Fibroblast of pulmonary artery (primary cell): Measurements from ENCODE around the gene DDX1.

Experiments
- DNase-seq: peaks from one replicate; pipeline ENCODE4 v3.0.0-alpha.2; 2010; ENCODE audit warnings: low read depth
- H3K4me3 ChIP-seq: replicated peaks from 2 replicates; pipeline ENCODE4 v1.5.1; 2011; ENCODE audit warnings: low read depth, mild to moderate bottlenecking, control low read depth, low read length, moderate library complexity
- TF ChIP-seq, protein P1 (sequence below): IDR thresholded peaks from 2 replicates; pipeline ENCODE4 v1.5.1; 2011; ENCODE audit warnings: mild to moderate bottlenecking, control low read depth, low read length, inconsistent platforms; ENCODE audit errors: missing control alignments

Gene DDX1

GRCh38 chr2:15664273-15665066, 72.8 kb downstream of the DDX1 start:
- no peak for DNase-seq
- no peak overlapping the region for H3K4me3 ChIP-seq
- TF ChIP-seq, protein P1, sequence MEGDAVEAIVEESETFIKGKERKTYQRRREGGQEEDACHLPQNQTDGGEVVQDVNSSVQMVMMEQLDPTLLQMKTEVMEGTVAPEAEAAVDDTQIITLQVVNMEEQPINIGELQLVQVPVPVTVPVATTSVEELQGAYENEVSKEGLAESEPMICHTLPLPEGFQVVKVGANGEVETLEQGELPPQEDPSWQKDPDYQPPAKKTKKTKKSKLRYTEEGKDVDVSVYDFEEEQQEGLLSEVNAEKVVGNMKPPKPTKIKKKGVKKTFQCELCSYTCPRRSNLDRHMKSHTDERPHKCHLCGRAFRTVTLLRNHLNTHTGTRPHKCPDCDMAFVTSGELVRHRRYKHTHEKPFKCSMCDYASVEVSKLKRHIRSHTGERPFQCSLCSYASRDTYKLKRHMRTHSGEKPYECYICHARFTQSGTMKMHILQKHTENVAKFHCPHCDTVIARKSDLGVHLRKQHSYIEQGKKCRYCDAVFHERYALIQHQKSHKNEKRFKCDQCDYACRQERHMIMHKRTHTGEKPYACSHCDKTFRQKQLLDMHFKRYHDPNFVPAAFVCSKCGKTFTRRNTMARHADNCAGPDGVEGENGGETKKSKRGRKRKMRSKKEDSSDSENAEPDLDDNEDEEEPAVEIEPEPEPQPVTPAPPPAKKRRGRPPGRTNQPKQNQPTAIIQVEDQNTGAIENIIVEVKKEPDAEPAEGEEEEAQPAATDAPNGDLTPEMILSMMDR: no peak

- no peak overlapping the region for H3K4me3 ChIP-seq
- TF ChIP-seq, protein P1: no peak
- DNase-seq: no peak
Measured at GRCh38 chr2:15665067-15665942, 73.6 kb downstream of the DDX1 start.

- no peak for DNase-seq
- TF ChIP-seq, protein P1: no peak
- no peak overlapping the region for H3K4me3 ChIP-seq
Measured at GRCh38 chr2:15665943-15666460, 74.3 kb downstream of the DDX1 start.

GRCh38 chr2:15666861-15667808, 75.5 kb downstream of the DDX1 start:
- no peak for DNase-seq
- no peak overlapping the region for H3K4me3 ChIP-seq
- TF ChIP-seq, protein P1: no peak

DNA sequence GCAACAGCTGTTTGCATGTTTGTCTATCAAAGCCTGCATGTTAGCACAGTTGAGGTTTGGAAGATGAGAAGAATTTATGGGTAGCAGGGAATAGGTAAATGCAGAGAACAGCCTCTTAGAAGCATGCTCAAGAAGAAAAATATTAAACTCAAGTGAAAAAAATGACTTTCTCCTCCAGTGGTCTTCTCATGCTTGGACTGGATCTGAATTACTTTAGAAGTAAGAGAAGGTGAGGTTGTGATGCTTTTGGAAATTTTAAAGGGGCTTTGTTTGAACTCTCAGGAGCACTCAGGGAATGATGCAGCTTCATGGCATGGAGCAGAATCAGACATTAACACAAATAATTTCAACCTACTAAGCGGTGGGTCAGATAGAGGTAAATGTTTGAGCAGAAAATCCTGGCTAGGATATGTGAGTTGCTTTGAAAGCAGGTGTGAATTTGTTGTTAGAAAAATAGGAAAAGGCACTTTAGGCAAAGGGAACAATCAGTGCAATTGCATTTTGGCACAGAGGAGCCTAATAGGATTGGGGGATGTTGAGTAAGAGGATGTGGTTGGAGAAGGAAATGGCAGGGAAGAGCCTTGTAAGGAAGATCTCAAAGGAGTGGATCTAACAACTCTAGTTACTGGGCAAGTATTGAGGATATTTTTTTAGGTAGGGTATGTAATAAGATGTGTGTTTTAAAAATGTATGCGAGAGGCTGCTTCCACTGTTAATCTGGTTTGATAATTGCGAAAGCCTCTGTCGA, 76.3 kb downstream of the DDX1 start:
- peak; percentile 74 for DNase-seq
- no peak overlapping the region for H3K4me3 ChIP-seq
- TF ChIP-seq, protein P1: no peak
